ENCODE measurements around the gene PLS1.

The PLS1 gene

GRCh38 chr3:142652826-142653292, 56.7 kb downstream of the PLS1 start:
- Histone ChIP-seq H3K4me3 (ENCODE audit: control insufficient read depth in 1 of 7, extremely low read depth in 1 of 7, insufficient read depth in 4 of 7, low read depth in 2 of 7, low read length in 6 of 7) (no peak overlapping the region), H3K9me3 (ENCODE audit: control extremely low read depth in 1 of 5, control insufficient read depth in 4 of 5, insufficient read depth in 2 of 5, low read depth in 1 of 5, low read length in 4 of 5) (no peaks in the 10 kb centered on the region), H3K4me1 (ENCODE audit: control extremely low read depth in 1 of 4, control insufficient read depth in 4 of 4, insufficient read depth in 4 of 4, low read length in 3 of 4) (peaks cover 0 to 20% (median 9%) of the 10 kb centered on the region in 4 experiments), H3K36me3 (ENCODE audit: control insufficient read depth in 4 of 4, insufficient read depth in 4 of 4, low read length in 3 of 4) (peaks cover 0 to 2% (median 0%) of the 10 kb centered on the region in 4 experiments), H3K27ac (ENCODE audit: insufficient read depth in 1 of 2, low read depth in 1 of 2, low read length in 2 of 2, poor library complexity in 1 of 2, severe bottlenecking in 2 of 2) (no peak overlapping the region), H3K27me3 (replicated peaks in 2 of 5; ENCODE audit: control insufficient read depth in 4 of 5, insufficient read depth in 5 of 5, low read length in 4 of 5) (no peaks in the 10 kb centered on the region)
- ChIA-PET CTCF (interaction anchor here (0.8 kb wide), 1 partner anchor 16 kb away, joined by 3 read pairs; no protein-coding TSS in a partner anchor), POLR2A (no interaction called here)
- peak; percentile 10 to 54 (median 52) for DNase-seq
- WGBS (ENCODE audit: insufficient coverage), result 89% methylated on average over 1 of the region's 8 CpGs

GRCh38 chr3:142656575-142656974, 60.4 kb downstream of the PLS1 start:
- H3K27me3 ChIP-seq (replicated peaks in 2 of 5; ENCODE audit: control insufficient read depth in 4 of 5, insufficient read depth in 5 of 5, low read length in 4 of 5), result no peaks in the 10 kb centered on the region
- no peaks in the 10 kb centered on the region for H3K9me3 ChIP-seq (ENCODE audit: control extremely low read depth in 1 of 5, control insufficient read depth in 4 of 5, insufficient read depth in 2 of 5, low read depth in 1 of 5, low read length in 4 of 5)
- peaks cover 0 to 22% (median 9%) of the 10 kb centered on the region in 4 experiments for H3K4me1 ChIP-seq (ENCODE audit: control extremely low read depth in 1 of 4, control insufficient read depth in 4 of 4, insufficient read depth in 4 of 4, low read length in 3 of 4)
- H3K27ac ChIP-seq (ENCODE audit: insufficient read depth in 1 of 2, low read depth in 1 of 2, low read length in 2 of 2, poor library complexity in 1 of 2, severe bottlenecking in 2 of 2), result no peak overlapping the region
- H3K36me3 ChIP-seq (ENCODE audit: control insufficient read depth in 4 of 4, insufficient read depth in 4 of 4, low read length in 3 of 4), result peaks cover 0 to 2% (median 0%) of the 10 kb centered on the region in 4 experiments
- H3K4me3 ChIP-seq (ENCODE audit: control insufficient read depth in 1 of 7, extremely low read depth in 1 of 7, insufficient read depth in 4 of 7, low read depth in 2 of 7, low read length in 6 of 7), result no peak overlapping the region
- ChIA-PET POLR2A (no interaction called here), CTCF (no interaction called here)
- peak; percentile 8 to 45 (median 37) for DNase-seq

DNA sequence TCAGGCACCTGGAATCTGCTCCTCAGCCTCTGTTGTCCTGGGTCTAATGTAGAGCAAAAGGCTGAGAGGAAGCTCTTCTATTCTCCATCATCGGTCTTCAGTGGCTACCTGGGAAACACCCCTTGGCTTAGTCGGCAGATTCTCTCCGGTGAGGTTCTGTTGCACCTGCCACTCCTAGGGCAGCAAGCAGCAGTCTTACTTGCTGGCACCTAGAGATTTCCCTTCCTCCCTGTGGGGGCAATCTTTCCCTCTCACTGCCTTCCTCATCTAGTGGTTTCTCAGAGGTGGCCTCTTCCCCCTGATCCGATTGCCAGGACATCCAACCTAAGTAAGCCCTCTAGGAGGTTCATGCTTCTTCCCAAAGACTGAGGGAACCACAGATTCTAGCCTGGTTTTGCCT, 60.8 kb downstream of the PLS1 start:
- Histone ChIP-seq H3K27ac (ENCODE audit: insufficient read depth in 1 of 2, low read depth in 1 of 2, low read length in 2 of 2, poor library complexity in 1 of 2, severe bottlenecking in 2 of 2) (no peak overlapping the region), H3K4me1 (ENCODE audit: control extremely low read depth in 1 of 4, control insufficient read depth in 4 of 4, insufficient read depth in 4 of 4, low read length in 3 of 4) (peaks cover 0 to 22% (median 9%) of the 10 kb centered on the region in 4 experiments), H3K9me3 (ENCODE audit: control extremely low read depth in 1 of 5, control insufficient read depth in 4 of 5, insufficient read depth in 2 of 5, low read depth in 1 of 5, low read length in 4 of 5) (no peaks in the 10 kb centered on the region), H3K4me3 (ENCODE audit: control insufficient read depth in 1 of 7, extremely low read depth in 1 of 7, insufficient read depth in 4 of 7, low read depth in 2 of 7, low read length in 6 of 7) (no peak overlapping the region), H3K36me3 (ENCODE audit: control insufficient read depth in 4 of 4, insufficient read depth in 4 of 4, low read length in 3 of 4) (peaks cover 0 to 2% (median 0%) of the 10 kb centered on the region in 4 experiments), H3K27me3 (replicated peaks in 2 of 5; ENCODE audit: control insufficient read depth in 4 of 5, insufficient read depth in 5 of 5, low read length in 4 of 5) (no peaks in the 10 kb centered on the region)
- DNase-seq, result no peak
- ChIA-PET POLR2A (no interaction called here), CTCF (no interaction called here)
- WGBS (ENCODE audit: insufficient coverage), result 100% methylated on average over 4 of the region's 4 CpGs

DNA sequence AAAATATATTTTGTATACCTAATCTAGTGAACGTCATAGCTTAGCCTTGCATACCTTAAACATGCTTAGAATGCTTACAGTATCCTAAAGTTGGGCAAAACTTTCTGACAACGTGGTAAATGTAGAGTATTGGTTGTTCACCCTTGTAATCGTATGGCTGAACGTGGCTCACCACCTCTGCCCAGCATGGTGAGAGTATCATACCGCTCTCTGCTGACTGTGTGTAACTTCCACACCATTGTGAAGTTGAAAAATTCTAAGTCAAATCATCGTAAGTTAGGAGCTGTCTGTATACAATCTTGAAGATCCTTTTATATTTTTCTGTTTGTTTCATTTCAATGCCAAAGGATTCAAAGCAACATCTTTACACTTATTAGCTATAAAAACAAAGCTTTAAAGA, 64.2 kb downstream of the PLS1 start:
- H3K4me1 ChIP-seq (ENCODE audit: control extremely low read depth in 1 of 4, control insufficient read depth in 4 of 4, insufficient read depth in 4 of 4, low read length in 3 of 4), result peaks cover 0 to 18% (median 4%) of the 10 kb centered on the region in 4 experiments
- no peak for DNase-seq
- H3K27ac ChIP-seq (ENCODE audit: insufficient read depth in 1 of 2, low read depth in 1 of 2, low read length in 2 of 2, poor library complexity in 1 of 2, severe bottlenecking in 2 of 2), result no peak overlapping the region
- ChIA-PET CTCF (interaction anchor here (1.1 kb wide), 1 partner anchor 20 kb away, joined by 3 read pairs; no protein-coding TSS in a partner anchor), POLR2A (no interaction called here)
- H3K9me3 ChIP-seq (ENCODE audit: control extremely low read depth in 1 of 5, control insufficient read depth in 4 of 5, insufficient read depth in 2 of 5, low read depth in 1 of 5, low read length in 4 of 5), result no peaks in the 10 kb centered on the region
- WGBS (ENCODE audit: insufficient coverage), result 100% methylated on average over 5 of the region's 6 CpGs
- no peak overlapping the region for H3K4me3 ChIP-seq (ENCODE audit: control insufficient read depth in 1 of 7, extremely low read depth in 1 of 7, insufficient read depth in 4 of 7, low read depth in 2 of 7, low read length in 6 of 7)
- no peaks in the 10 kb centered on the region for H3K36me3 ChIP-seq (ENCODE audit: control insufficient read depth in 4 of 4, insufficient read depth in 4 of 4, low read length in 3 of 4)
- no peaks in the 10 kb centered on the region for H3K27me3 ChIP-seq (replicated peaks in 2 of 5; ENCODE audit: control insufficient read depth in 4 of 5, insufficient read depth in 5 of 5, low read length in 4 of 5)

DNA sequence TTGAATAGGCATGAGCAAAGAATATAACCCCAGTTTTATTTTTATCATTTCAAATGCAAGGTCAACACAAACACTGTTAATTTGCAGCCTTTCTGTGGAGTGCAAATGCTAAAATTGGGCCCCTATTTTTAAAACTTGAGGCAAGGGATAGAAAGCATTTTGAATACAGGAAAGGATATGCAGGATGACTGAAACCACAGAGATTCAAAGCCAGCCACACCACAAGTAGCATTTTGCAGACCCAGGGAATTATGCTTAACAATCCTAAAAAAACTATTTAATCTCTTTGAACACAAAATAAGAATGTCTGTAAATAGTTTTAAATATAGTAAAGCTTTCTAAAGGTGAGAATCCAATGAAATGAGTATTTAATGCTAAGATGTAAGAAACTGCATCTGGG, 64.7 kb downstream of the PLS1 start:
- Histone ChIP-seq H3K27me3 (replicated peaks in 2 of 5; ENCODE audit: control insufficient read depth in 4 of 5, insufficient read depth in 5 of 5, low read length in 4 of 5) (no peaks in the 10 kb centered on the region), H3K4me1 (ENCODE audit: control extremely low read depth in 1 of 4, control insufficient read depth in 4 of 4, insufficient read depth in 4 of 4, low read length in 3 of 4) (peaks cover 0 to 18% (median 4%) of the 10 kb centered on the region in 4 experiments), H3K27ac (ENCODE audit: insufficient read depth in 1 of 2, low read depth in 1 of 2, low read length in 2 of 2, poor library complexity in 1 of 2, severe bottlenecking in 2 of 2) (no peak overlapping the region), H3K36me3 (ENCODE audit: control insufficient read depth in 4 of 4, insufficient read depth in 4 of 4, low read length in 3 of 4) (no peaks in the 10 kb centered on the region), H3K4me3 (ENCODE audit: control insufficient read depth in 1 of 7, extremely low read depth in 1 of 7, insufficient read depth in 4 of 7, low read depth in 2 of 7, low read length in 6 of 7) (no peak overlapping the region), H3K9me3 (ENCODE audit: control extremely low read depth in 1 of 5, control insufficient read depth in 4 of 5, insufficient read depth in 2 of 5, low read depth in 1 of 5, low read length in 4 of 5) (no peaks in the 10 kb centered on the region)
- DNase-seq, result no peak
- ChIA-PET POLR2A (no interaction called here), CTCF (interaction anchor here (1.1 kb wide), 1 partner anchor 20 kb away, joined by 3 read pairs; no protein-coding TSS in a partner anchor)

DNA sequence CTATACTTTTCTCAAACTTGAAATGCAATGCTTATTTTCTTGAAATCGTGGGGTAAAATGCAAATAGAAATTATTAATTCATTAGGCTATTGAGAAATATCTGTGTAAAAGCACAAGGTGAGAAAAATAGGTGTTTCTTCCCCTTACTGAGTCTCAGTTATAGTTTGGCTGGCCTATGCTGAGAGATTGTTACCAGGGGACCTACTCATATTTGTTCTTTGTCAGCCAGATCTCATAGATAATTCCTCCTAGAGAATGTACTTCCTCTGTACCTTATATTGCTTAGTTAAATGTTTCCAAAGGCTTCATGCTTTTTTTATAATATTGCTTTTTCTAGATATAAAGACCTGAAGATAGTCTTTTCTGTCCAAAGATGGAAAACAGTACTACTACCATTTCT, 67.7 kb downstream of the PLS1 start:
- DNase-seq, result no peak
- no peaks in the 10 kb centered on the region for H3K27me3 ChIP-seq (replicated peaks in 2 of 5; ENCODE audit: control insufficient read depth in 4 of 5, insufficient read depth in 5 of 5, low read length in 4 of 5)
- ChIA-PET POLR2A (no interaction called here), CTCF (no interaction called here)
- H3K36me3 ChIP-seq (ENCODE audit: control insufficient read depth in 4 of 4, insufficient read depth in 4 of 4, low read length in 3 of 4), result no peaks in the 10 kb centered on the region
- WGBS (ENCODE audit: insufficient coverage), result no CpG with 5 or more reads among the region's 1 CpG
- no peak overlapping the region for H3K4me3 ChIP-seq (ENCODE audit: control insufficient read depth in 1 of 7, extremely low read depth in 1 of 7, insufficient read depth in 4 of 7, low read depth in 2 of 7, low read length in 6 of 7)
- no peak overlapping the region for H3K27ac ChIP-seq (ENCODE audit: insufficient read depth in 1 of 2, low read depth in 1 of 2, low read length in 2 of 2, poor library complexity in 1 of 2, severe bottlenecking in 2 of 2)
- peaks cover 0 to 9% (median 0%) of the 10 kb centered on the region in 4 experiments for H3K4me1 ChIP-seq (ENCODE audit: control extremely low read depth in 1 of 4, control insufficient read depth in 4 of 4, insufficient read depth in 4 of 4, low read length in 3 of 4)
- no peaks in the 10 kb centered on the region for H3K9me3 ChIP-seq (ENCODE audit: control extremely low read depth in 1 of 5, control insufficient read depth in 4 of 5, insufficient read depth in 2 of 5, low read depth in 1 of 5, low read length in 4 of 5)

GRCh38 chr3:142664311-142664710, 68.1 kb downstream of the PLS1 start:
- peaks cover 0 to 9% (median 0%) of the 10 kb centered on the region in 4 experiments for H3K4me1 ChIP-seq (ENCODE audit: control extremely low read depth in 1 of 4, control insufficient read depth in 4 of 4, insufficient read depth in 4 of 4, low read length in 3 of 4)
- no peak overlapping the region for H3K4me3 ChIP-seq (ENCODE audit: control insufficient read depth in 1 of 7, extremely low read depth in 1 of 7, insufficient read depth in 4 of 7, low read depth in 2 of 7, low read length in 6 of 7)
- H3K36me3 ChIP-seq (ENCODE audit: control insufficient read depth in 4 of 4, insufficient read depth in 4 of 4, low read length in 3 of 4), result no peaks in the 10 kb centered on the region
- no peaks in the 10 kb centered on the region for H3K27me3 ChIP-seq (replicated peaks in 2 of 5; ENCODE audit: control insufficient read depth in 4 of 5, insufficient read depth in 5 of 5, low read length in 4 of 5)
- POLR2A ChIA-PET, result no interaction called here
- DNase-seq, result no peak
- CTCF ChIA-PET, result no interaction called here
- H3K27ac ChIP-seq (ENCODE audit: insufficient read depth in 1 of 2, low read depth in 1 of 2, low read length in 2 of 2, poor library complexity in 1 of 2, severe bottlenecking in 2 of 2), result no peak overlapping the region
- H3K9me3 ChIP-seq (ENCODE audit: control extremely low read depth in 1 of 5, control insufficient read depth in 4 of 5, insufficient read depth in 2 of 5, low read depth in 1 of 5, low read length in 4 of 5), result no peaks in the 10 kb centered on the region
- no CpG with 5 or more reads among the region's 2 CpGs for WGBS (ENCODE audit: insufficient coverage)
